AG04449 (cell line): ENCODE measurements around the gene PIP4K2B.
"Not testable (repeated sequence)": the region's sequence is repeated elsewhere in the genome, so short reads cannot be mapped to it uniquely, and the experiment has no call there.

Source experiments
- CTCF ChIA-PET: fragments of 350-600 bp; formaldehyde crosslinking; extraction: SDS; loops from one replicate; lab custom pipeline; 2021; ENCODE audit warnings: antibody characterized with exemption; lab: Yijun Ruan, JAX
- POLR2A ChIA-PET: fragments of 400-600, 350-600 bp; formaldehyde crosslinking; extraction: SDS; loops from one replicate; lab custom pipeline; 2020; ENCODE audit warnings: antibody characterized with exemption, inconsistent platforms; lab: Yijun Ruan, JAX
- DNase-seq: peaks from one replicate; pipeline ENCODE4 v3.0.0-alpha.2; 2010; ENCODE audit warnings: low read depth, low spot score
- H3K4me3 ChIP-seq: 2 replicates; pipeline ENCODE4 v1.5.1; 2011; ENCODE audit warnings: low read depth, mild to moderate bottlenecking, control low read depth, low read length
- CTCF ChIP-seq: IDR thresholded peaks from one replicate; pipeline ENCODE4 v1.5.1; 2011; ENCODE audit warnings: mild to moderate bottlenecking, moderate library complexity, low read length, control low read depth, inconsistent platforms; ENCODE audit not compliant: insufficient read depth; ENCODE audit errors: missing control alignments

Gene PIP4K2B

GRCh38 chr17:38729368-38729885 is 69.9 kb downstream of the PIP4K2B start:
- ChIA-PET CTCF (interaction anchor here (0.8 to 2.9 kb wide), 11 partner anchors 8 to 424 kb away, joined by 3 to 23 read pairs (median 5); partner anchors contain the start of genes EPOP and PSMB3), POLR2A (interaction anchor here (0.6 kb wide), 1 partner anchor 527 kb away, joined by 3 read pairs; no protein-coding TSS in a partner anchor)
- H3K4me3 ChIP-seq, result peak overlapping the region; percentile 77
- no peak for DNase-seq
- TF ChIP-seq CTCF, result no peak

DNA sequence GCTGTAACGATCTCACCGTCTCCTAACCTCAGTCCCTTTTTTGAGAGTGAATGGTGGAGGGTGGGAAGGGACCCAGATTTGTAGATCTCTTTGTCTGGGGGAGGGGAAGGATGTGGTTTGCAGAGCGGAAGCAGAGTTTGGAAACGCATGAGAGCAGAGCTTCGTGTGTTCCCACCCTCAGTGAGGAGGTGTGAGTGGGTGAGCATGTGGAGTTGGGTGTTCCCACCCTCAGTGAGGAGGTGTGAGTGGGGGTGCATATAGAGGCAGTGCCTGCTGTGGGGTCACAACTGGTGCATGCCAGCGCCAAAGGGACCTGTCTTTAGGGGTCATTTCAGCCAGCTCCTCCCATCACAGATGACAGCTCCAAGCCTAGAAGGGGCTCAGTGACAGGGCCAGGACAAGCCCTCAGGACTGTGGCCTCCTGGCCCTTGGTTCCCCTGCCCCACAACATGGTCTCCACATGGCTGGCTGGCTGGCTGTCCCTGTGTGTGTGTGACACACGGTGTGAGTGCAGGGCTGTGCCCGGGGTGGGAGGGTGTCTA is 71.0 kb downstream of the PIP4K2B start:
- ChIA-PET CTCF (interaction anchor here (0.9 to 2.9 kb wide), 8 partner anchors 9 to 52 kb away, joined by 3 to 23 read pairs (median 8); partner anchors contain the start of genes EPOP and PSMB3), POLR2A (interaction anchor here (0.6 kb wide), 1 partner anchor 22 kb away, joined by 3 read pairs; no protein-coding TSS in a partner anchor)
- no peak for DNase-seq
- no peak for TF ChIP-seq CTCF
- H3K4me3 ChIP-seq, result no peak overlapping the region

GRCh38 chr17:38727736-38728135 is 71.6 kb downstream of the PIP4K2B start:
- TF ChIP-seq CTCF, result no peak
- POLR2A ChIA-PET, result interaction anchor here (0.6 kb wide), 1 partner anchor 21 kb away, joined by 3 read pairs; no protein-coding TSS in a partner anchor
- CTCF ChIA-PET, result interaction anchor here (1.0 to 2.9 kb wide), 7 partner anchors 8 to 51 kb away, joined by 3 to 23 read pairs (median 11); partner anchors contain the start of gene EPOP
- H3K4me3 ChIP-seq, result no peak overlapping the region
- no peak for DNase-seq

- POLR2A ChIA-PET, DNase-seq, H3K4me3 ChIP-seq: not testable (repeated sequence)
- CTCF ChIA-PET, result interaction anchor here (1.8 to 3.7 kb wide), 2 partner anchors 9 to 10 kb away, joined by 5 to 27 read pairs; no protein-coding TSS in a partner anchor
Observed at GRCh38 chr17:38726145-38726544, 73.2 kb downstream of the PIP4K2B start.

- CTCF ChIA-PET, result interaction anchor here (3.7 kb wide), 1 partner anchor 11 kb away, joined by 27 read pairs; no protein-coding TSS in a partner anchor
- TF ChIP-seq CTCF, result no peak
- POLR2A ChIA-PET, result interaction anchor here (1.6 kb wide), 1 partner anchor 13 kb away, joined by 3 read pairs; no protein-coding TSS in a partner anchor
- DNase-seq, result no peak
- H3K4me3 ChIP-seq, result no peak overlapping the region
Observed at GRCh38 chr17:38725066-38725465, 74.3 kb downstream of the PIP4K2B start.

DNA sequence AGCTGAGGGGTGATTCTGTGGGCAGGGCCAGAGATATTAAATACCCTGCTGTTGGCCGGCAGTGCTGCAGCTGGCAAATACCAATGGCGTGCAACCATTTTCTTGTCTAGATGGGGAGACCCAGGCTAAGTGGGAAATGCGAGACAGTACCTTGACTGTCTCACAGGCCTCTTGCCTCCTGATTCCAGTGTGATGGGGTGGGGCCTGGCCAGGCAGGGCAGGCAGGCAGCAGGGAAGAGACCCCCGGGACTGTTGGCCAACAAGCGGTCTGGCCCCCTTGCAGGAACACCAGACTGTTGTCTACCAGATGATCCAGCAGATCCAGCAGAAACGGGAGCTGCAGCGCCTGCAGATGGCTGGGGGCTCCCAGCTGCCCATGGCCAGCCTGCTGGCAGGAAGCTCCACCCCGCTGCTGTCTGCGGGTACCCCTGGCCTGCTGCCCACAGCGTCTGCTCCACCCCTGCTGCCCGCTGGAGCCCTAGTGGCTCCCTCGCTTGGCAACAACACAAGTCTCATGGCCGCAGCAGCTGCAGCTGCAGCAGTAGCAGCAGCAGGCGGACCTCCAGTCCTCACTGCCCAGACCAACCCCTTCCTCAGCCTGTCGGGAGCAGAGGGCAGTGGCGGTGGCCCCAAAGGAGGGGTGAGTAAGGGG is 74.9 kb downstream of the PIP4K2B start:
- no peak overlapping the region for H3K4me3 ChIP-seq
- no peak for DNase-seq
- TF ChIP-seq CTCF, result no peak
- CTCF ChIA-PET, result interaction anchor here (3.7 kb wide), 1 partner anchor 11 kb away, joined by 27 read pairs; no protein-coding TSS in a partner anchor
- POLR2A ChIA-PET, result interaction anchor here (1.6 kb wide), 1 partner anchor 14 kb away, joined by 3 read pairs; no protein-coding TSS in a partner anchor
